ENCODE results near the gene SCCPDH.
"Not testable (repeated sequence)": the region's sequence is repeated elsewhere in the genome, so short reads cannot be mapped to it uniquely, and the experiment has no call there.

SCCPDH gene

DNA sequence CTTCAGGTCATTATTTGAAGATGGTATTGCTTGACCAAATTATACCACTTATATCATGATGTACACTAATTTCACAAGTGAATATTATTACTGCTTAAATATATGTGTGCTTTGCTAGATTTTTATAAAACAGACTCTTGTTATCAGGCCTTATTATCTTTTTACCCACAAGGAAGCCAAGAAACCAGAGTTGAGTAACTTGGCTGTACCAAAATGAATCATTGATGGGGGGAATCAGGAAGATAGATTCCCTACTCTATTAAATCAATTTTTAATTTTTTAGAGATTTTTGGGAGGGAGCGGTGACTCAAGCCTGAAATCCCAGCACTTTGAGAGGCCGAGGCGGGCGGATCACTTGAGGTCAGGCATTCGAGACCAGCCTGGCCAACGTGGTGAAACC, 16.0 kb upstream of the SCCPDH start:
- DNase-seq: no peak

GRCh38 chr1:246709196-246709595, 15.0 kb upstream of the SCCPDH start:
- DNase-seq: no peak

DNA sequence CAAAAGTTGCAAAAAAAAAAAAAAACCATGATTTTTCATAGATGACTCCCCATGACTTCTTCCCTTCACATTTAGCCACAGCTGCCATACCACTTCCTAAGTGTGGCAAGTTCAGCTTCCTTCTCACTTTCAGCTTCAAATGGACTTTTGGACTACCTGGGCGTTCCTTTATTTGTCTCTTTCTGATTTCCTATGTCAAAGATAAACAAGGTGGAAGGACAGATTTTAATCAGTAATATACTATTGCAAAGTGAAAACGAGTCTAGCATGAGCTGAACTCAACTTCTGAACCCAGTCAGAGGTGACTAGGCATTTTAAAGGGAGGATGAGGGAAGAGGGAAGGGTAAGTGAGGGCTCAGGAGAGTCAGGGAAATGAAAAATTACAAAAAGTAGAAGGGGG, 14.4 kb upstream of the SCCPDH start:
- DNase-seq: no peak

DNA sequence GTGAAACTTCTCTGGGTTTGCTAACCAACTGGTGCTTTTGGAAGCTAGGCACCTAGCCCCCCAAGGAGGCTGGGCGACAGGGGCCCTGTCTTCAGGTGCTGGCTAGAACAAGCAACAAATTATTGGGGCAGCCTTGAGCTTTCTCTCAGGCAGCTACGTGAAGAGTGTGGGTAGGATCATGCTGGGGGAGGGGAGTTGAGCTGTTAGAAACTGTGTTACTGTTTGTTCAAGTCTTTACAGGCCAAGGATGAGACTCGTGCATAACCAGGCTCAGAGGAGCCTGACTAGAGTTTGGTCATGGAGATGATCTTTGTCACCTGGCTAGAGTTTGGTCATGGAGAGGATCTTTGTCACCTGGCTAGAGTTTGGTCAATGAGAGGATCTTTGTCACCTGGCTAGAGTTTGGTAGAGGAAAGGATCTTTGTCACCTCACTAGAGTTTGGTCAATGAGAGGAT, 12.6 kb upstream of the SCCPDH start:
- DNase-seq: no peak

- not testable (repeated sequence) for DNase-seq
Observed at GRCh38 chr1:246712428-246712827, 11.8 kb upstream of the SCCPDH start.

DNA sequence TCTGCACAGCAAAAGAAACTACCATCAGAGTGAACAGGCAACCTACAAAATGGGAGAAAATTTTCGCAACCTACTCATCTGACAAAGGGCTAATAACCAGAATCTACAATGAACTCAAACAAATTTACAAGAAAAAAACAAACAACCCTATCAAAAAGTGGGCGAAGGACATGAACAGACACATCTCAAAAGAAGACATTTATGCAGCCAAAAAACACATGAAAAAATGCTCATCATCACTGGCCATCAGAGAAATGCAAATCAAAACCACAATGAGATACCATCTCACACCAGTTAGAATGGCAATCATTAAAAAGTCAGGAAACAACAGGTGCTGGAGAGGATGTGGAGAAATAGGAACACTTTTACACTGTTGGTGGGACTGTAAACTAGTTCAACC, 4.8 kb upstream of the SCCPDH start:
- not testable (repeated sequence) for DNase-seq

GRCh38 chr1:246720814-246721213, 3.4 kb upstream of the SCCPDH start:
- DNase-seq: not testable (repeated sequence)

DNA sequence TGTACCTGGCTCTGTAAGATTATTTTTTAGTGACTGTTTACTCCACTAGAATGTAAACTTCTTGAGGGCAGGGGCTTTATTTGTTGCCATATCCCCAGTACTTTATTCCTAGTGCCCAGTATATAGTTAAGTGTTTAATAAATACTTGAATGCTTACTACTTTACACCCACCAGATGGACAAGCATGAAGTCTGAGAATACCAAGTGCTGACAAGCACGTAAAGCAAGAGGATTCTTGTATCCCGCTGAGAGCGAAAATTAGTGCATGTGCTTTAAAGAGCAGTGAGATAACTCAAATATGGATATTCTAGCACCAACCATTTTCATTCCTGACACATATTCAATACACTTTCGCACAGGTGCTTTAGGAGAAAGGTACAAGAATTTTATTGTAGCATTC, 1.5 kb upstream of the SCCPDH start:
- DNase-seq: no peak

DNA sequence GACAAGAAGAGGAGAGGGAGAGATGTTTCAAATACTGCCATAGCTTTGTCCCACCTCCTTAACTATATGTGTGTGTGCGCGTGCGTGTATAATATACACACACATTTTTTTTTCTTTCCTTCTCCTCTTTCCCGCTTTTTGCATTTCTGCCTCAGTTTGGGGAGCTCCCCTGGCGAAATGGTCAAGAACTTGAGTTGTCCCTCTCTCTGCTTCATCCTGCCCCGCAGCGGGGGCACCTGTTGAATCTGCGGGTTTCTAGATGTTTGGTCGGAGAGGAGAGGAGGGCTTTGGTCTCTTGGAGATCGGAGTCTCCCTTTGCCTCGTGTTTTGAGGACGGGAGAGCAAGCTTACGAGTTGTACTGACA, 504 bp downstream of the SCCPDH start:
- DNase-seq: no peak

DNA sequence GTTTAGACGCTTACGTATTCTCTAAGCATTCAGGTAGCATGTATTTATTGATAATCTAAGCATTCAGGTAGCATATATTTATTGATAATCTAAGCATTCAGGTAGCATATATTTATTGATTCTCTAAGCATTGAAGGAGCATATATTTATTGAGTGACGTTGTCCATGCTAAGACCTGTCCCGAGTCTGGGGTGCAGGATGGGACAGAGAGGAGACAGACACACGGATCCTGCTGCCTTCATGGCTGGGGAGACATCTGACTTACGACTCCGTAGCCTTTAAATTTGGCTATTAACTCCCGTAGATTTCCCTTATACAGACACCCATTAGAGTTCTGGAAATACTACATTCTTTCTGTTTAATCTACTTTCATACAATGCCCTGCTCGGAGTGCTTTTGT, 982 bp downstream of the SCCPDH start:
- no peak for DNase-seq

DNA sequence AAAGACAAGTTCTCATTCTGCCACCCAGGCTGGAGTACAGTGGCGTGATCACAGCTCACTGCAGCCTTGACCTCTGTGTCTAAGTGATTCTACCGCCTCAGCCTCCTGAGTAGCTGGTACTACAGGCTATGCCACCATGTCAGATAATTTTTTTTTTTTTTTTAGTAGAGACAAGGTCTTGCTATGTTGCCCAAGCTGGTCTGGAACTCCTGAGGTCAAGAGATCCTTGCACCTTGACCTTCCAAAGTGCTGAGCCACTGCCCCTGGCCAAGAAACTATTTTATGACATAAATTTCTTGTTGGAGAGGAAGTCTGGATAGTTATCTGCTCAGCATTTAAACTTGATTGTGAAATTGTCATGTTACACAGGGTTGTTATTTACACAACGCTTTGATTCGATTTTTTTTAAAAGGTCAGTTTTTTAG, 2.1 kb downstream of the SCCPDH start:
- no peak for DNase-seq

GRCh38 chr1:246726881-246727280, 2.7 kb downstream of the SCCPDH start:
- DNase-seq: no peak

GRCh38 chr1:246727594-246727993, 3.4 kb downstream of the SCCPDH start:
- DNase-seq: no peak

- DNase-seq: no peak
Observed at GRCh38 chr1:246728311-246728710, 4.1 kb downstream of the SCCPDH start.

DNA sequence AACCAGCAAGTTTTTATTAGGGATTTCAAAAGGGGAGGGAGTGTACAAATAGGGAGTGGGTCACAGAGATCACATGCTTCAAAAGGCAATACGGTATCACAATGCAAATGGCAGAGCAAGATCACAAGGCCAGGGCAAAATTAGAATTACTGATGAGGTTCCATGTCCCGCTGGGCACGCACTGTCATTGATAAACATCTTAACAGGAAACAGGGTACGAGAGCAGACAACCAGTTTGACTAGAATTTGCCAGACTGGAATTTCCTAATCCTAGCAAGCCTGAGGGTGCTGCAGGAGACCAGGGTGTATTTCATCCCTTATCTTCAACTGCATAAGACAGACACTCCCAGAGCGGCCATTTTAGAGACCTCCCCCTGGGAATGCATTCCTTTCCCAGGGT, 4.8 kb downstream of the SCCPDH start:
- not testable (repeated sequence) for DNase-seq

- DNase-seq: no peak
Observed at GRCh38 chr1:246730839-246731238, 6.6 kb downstream of the SCCPDH start.

DNA sequence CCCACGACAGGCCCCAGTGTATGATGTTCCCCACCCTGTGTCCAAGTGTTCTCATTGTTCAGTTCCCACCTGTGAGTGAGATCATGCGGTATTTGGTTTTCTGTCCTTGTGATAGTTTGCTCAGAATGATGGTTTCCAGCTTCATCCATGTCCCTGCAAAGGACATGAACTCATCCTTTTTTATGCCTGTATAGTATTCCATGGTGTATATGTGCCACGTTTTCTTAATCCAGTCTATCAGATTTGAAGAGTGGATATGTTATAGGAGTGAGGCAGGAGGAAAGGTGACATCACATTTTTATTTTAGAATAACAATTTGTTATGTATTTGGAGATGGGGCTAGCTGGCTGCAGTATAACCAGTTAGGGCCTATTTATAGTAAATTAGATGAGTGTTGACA, 7.7 kb downstream of the SCCPDH start:
- not testable (repeated sequence) for DNase-seq

- no peak for DNase-seq
Observed at GRCh38 chr1:246733704-246734103, 9.5 kb downstream of the SCCPDH start.

DNA sequence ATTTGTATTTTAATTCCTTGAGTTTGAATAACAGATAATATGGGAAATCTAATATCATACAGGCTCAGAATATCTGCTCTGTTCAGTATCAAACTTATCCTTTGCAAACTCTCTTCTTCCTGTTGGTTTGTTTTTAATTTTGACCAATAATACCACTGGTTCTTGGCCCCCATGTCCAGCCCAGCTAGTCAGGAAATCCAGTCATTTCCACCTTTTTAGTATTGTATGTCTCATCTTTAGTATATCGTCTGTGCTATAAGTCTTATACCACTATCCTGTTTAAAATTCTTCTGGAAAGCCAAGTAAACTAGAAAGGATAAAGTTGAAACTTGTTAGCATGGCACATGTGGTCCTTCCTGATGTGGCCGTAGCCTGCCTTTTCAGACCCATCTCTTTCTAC, 10.7 kb downstream of the SCCPDH start:
- DNase-seq: no peak

DNA sequence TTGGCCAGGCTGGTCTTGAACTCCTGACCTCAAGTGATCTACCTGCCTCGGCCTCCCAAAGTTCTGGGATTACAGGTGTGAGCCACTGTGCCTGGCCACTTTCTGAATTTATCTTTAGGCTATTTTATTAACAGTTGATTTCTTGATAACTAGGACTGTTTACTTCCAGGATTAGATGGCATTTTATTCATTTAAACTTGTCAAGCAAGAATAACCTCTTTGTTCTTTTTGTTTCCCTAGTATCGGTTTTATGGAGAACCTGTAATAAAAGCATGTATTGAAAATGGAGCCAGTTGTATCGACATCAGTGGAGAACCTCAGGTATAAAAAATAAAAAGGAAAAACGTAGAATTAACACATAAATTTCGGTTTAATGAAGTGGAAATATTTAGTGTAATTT, 11.5 kb downstream of the SCCPDH start:
- DNase-seq: no peak

GRCh38 chr1:246742396-246742795, 18.2 kb downstream of the SCCPDH start:
- DNase-seq: no peak

- not testable (repeated sequence) for DNase-seq
Observed at GRCh38 chr1:246746155-246746554, 21.9 kb downstream of the SCCPDH start.

GRCh38 chr1:246748006-246748405, 23.8 kb downstream of the SCCPDH start:
- DNase-seq: no peak

DNA sequence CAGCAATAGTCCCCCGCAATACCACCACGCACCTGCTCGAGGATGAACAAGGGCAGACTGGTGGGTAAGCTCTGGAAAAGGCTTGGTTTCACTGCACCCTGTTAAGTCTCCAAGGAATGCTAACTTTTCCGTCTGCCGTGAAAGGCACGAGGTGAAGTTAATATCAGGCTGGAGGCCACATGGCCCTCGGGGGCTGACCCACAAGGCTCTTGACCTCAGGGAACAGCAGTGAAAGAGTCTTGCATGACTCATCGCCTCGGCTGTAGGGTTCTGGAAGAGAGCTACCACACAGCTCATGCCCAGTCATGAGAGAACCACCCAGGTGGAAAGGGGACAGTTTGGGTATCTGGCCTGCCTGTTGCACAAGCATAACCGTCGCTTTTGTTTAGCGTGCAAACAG, 24.7 kb downstream of the SCCPDH start:
- no peak for DNase-seq

- no peak for DNase-seq
Observed at GRCh38 chr1:246750752-246751151, 26.5 kb downstream of the SCCPDH start.

All from activated CD4-positive, alpha-beta T cell treated with anti-CD3 and anti-CD28 coated beads, Interleukin-2, amount 50 U/mL, for 16 hours (primary cell).